Stimulated activated CD4-positive, alpha-beta T cell treated with anti-CD3 and anti-CD28 coated beads, TNF-alpha, amount 100 ng/mL, for 48 hours (primary cell): ENCODE results near the gene RPS5.
"Not testable (repeated sequence)": the region's sequence is repeated elsewhere in the genome, so short reads cannot be mapped to it uniquely, and the experiment has no call there.

Experiments
- DNase-seq, 3 donors: peaks; one replicate each; pipeline ENCODE4 v3.0.0-alpha.2; 2020; ENCODE audit warnings: low read depth in 3 of 3

Gene RPS5

GRCh38 chr19:58406818-58407657, 20.0 kb downstream of the RPS5 start:
- no peak for DNase-seq

- no peak for DNase-seq
Measured at GRCh38 chr19:58407658-58408151, 20.6 kb downstream of the RPS5 start.

- peak; percentile 90 to 92 (median 91) for DNase-seq
Measured at GRCh38 chr19:58408152-58409009, 21.3 kb downstream of the RPS5 start, which contains the start of gene ZNF584. ZNF584 (plus strand) TSS chr19:58408649; CDS start chr19:58409148, 499 bp downstream.

- no peak for DNase-seq
Measured at GRCh38 chr19:58409010-58409790, 22.1 kb downstream of the RPS5 start.

- no peak for DNase-seq
Measured at GRCh38 chr19:58416604-58417003, 29.5 kb downstream of the RPS5 start.

GRCh38 chr19:58417071-58417470, 30.0 kb downstream of the RPS5 start:
- no peak for DNase-seq

- DNase-seq = no peak
Measured at GRCh38 chr19:58428617-58429016, 41.5 kb downstream of the RPS5 start.

- no peak for DNase-seq
Measured at GRCh38 chr19:58429745-58430144, 42.7 kb downstream of the RPS5 start.

- no peak for DNase-seq
Measured at GRCh38 chr19:58434217-58434616, 47.1 kb downstream of the RPS5 start.

GRCh38 chr19:58439576-58440554, 52.8 kb downstream of the RPS5 start, which contains the start of gene ZNF132:
ZNF132 (minus strand) TSS chr19:58440153; CDS start chr19:58439821, 332 bp downstream.
- peak; percentile 86 to 94 (median 86) for DNase-seq

- DNase-seq = no peak
Measured at GRCh38 chr19:58440556-58440955, 53.5 kb downstream of the RPS5 start.

- DNase-seq = not testable (repeated sequence)
Measured at GRCh38 chr19:58442986-58443385, 55.9 kb downstream of the RPS5 start.
